ENCODE measurements around the gene TTLL11.

Gene TTLL11

GRCh38 chr9:121881920-121882500 is 211.1 kb downstream of the TTLL11 start:
- H3K36me3 ChIP-seq = no peaks in the 10 kb centered on the region
- no peaks in the 10 kb centered on the region for H3K27me3 ChIP-seq (ENCODE audit: insufficient read depth, low read depth, severe bottlenecking)
- no peak overlapping the region for H3K27ac ChIP-seq
- H3K4me3 ChIP-seq (ENCODE audit: low read depth, low read length) = no peak overlapping the region
- no peak for DNase-seq
- TF ChIP-seq CTCF (IDR thresholded peaks at IDR 0.05; ENCODE audit: low read depth, low read length) = no peak
- no peaks in the 10 kb centered on the region for H3K9me3 ChIP-seq (ENCODE audit: severe bottlenecking)

- Histone ChIP-seq H3K4me3 (ENCODE audit: low read depth, low read length) (no peak overlapping the region), H3K27me3 (ENCODE audit: insufficient read depth, low read depth, severe bottlenecking) (no peaks in the 10 kb centered on the region), H3K36me3 (no peaks in the 10 kb centered on the region), H3K9me3 (ENCODE audit: severe bottlenecking) (no peaks in the 10 kb centered on the region), H3K27ac (no peak overlapping the region)
- DNase-seq = no peak
- no peak for TF ChIP-seq CTCF (IDR thresholded peaks at IDR 0.05; ENCODE audit: low read depth, low read length)
These were observed 212.7 kb downstream of the TTLL11 start for GRCh38 chr9:121880343-121880898.

GRCh38 chr9:121878271-121878822 is 214.8 kb downstream of the TTLL11 start:
- DNase-seq = peak; percentile 82
- Histone ChIP-seq H3K27ac (peak overlapping the region; percentile 43), H3K27me3 (ENCODE audit: insufficient read depth, low read depth, severe bottlenecking) (no peaks in the 10 kb centered on the region), H3K36me3 (no peaks in the 10 kb centered on the region), H3K9me3 (ENCODE audit: severe bottlenecking) (no peaks in the 10 kb centered on the region), H3K4me3 (ENCODE audit: low read depth, low read length) (no peak overlapping the region)
- no peak for TF ChIP-seq CTCF (IDR thresholded peaks at IDR 0.05; ENCODE audit: low read depth, low read length)

GRCh38 chr9:121876658-121877271 is 216.3 kb downstream of the TTLL11 start:
- DNase-seq = no peak
- no peaks in the 10 kb centered on the region for H3K27me3 ChIP-seq (ENCODE audit: insufficient read depth, low read depth, severe bottlenecking)
- no peak overlapping the region for H3K27ac ChIP-seq
- no peaks in the 10 kb centered on the region for H3K9me3 ChIP-seq (ENCODE audit: severe bottlenecking)
- no peak for TF ChIP-seq CTCF (IDR thresholded peaks at IDR 0.05; ENCODE audit: low read depth, low read length)
- no peaks in the 10 kb centered on the region for H3K36me3 ChIP-seq
- no peak overlapping the region for H3K4me3 ChIP-seq (ENCODE audit: low read depth, low read length)

GRCh38 chr9:121876255-121876654 is 216.9 kb downstream of the TTLL11 start:
- no peak overlapping the region for H3K27ac ChIP-seq
- H3K9me3 ChIP-seq (ENCODE audit: severe bottlenecking) = no peaks in the 10 kb centered on the region
- H3K4me3 ChIP-seq (ENCODE audit: low read depth, low read length) = no peak overlapping the region
- no peaks in the 10 kb centered on the region for H3K27me3 ChIP-seq (ENCODE audit: insufficient read depth, low read depth, severe bottlenecking)
- DNase-seq = no peak
- TF ChIP-seq CTCF (IDR thresholded peaks at IDR 0.05; ENCODE audit: low read depth, low read length) = no peak
- H3K36me3 ChIP-seq = no peaks in the 10 kb centered on the region

Data from WERI-Rb-1 (cell line).